Keratinocyte (primary cell): ENCODE results near the gene JAM3. TPM values are rescaled to one million over a fixed set of nuclear protein-coding genes. Genes with fewer than 3 reads are reported as not detected.
A peak's percentile ranks its signal among the peaks of the same experiment; 100 is the strongest.
"Not testable (repeated sequence)": the region's sequence is repeated elsewhere in the genome, so short reads cannot be mapped to it uniquely, and the experiment has no call there.

Experiments
- DNase-seq: peaks from one replicate; pipeline ENCODE4 v3.0.0-alpha.2; 2011; ENCODE audit warnings: low read depth, missing footprints, low spot score
- FAIRE-seq: peaks from 2 replicates; lab custom pipeline; 2011; peaks lifted over from hg19 to GRCh38; lab: Jason Lieb, UNC
- H2AFZ ChIP-seq: 2 replicates; pipeline ENCODE4 v1.6.0; 2012; ENCODE audit warnings: low read length, control low read depth, inconsistent platforms; ENCODE audit not compliant: control insufficient read depth
- H3K27ac ChIP-seq: 2 replicates; pipeline ENCODE4 v1.5.1; 2011; ENCODE audit warnings: low read length; ENCODE audit not compliant: control insufficient read depth, insufficient read depth
- H3K27me3 ChIP-seq: 3 replicates; pipeline ENCODE4 v1.6.0; 2011; ENCODE audit warnings: low read length; ENCODE audit not compliant: control insufficient read depth, insufficient read depth; ENCODE audit errors: extremely low read depth
- H3K36me3 ChIP-seq, 2 experiments: 2 replicates in 1 of 2; 3 replicates in 1 of 2; pipeline ENCODE4 v1.5.1; 2011; ENCODE audit warnings: low read length in 2 of 2, mild to moderate bottlenecking in 1 of 2; ENCODE audit not compliant: control insufficient read depth in 2 of 2, insufficient read depth in 2 of 2; ENCODE audit errors: extremely low read depth in 1 of 2
- H3K4me1 ChIP-seq: 3 replicates; pipeline ENCODE4 v1.5.1; 2011; ENCODE audit warnings: low read length; ENCODE audit not compliant: control insufficient read depth, insufficient read depth; ENCODE audit errors: extremely low read depth
- H3K4me2 ChIP-seq: 3 replicates; pipeline ENCODE4 v1.6.0; 2011; ENCODE audit warnings: low read depth, low read length; ENCODE audit not compliant: control insufficient read depth, insufficient read depth; ENCODE audit errors: extremely low read depth
- H3K4me3 ChIP-seq, 3 experiments: fragments of 200-600 bp in 1 of 3; sonication (generic) in 1 of 3; 2 replicates in 2 of 3; 3 replicates in 1 of 3; pipeline ENCODE4 v1.5.1; 2011 to 2016; ENCODE audit warnings: low read length in 3 of 3, mild to moderate bottlenecking in 3 of 3, control low read depth in 2 of 3, inconsistent platforms in 1 of 3, low read depth in 1 of 3, mixed read lengths in 1 of 3, mixed run types in 1 of 3, moderate library complexity in 1 of 3; ENCODE audit not compliant: control insufficient read depth in 2 of 3, insufficient read depth in 2 of 3; ENCODE audit errors: extremely low read depth in 1 of 3
- H3K79me2 ChIP-seq: 2 replicates; pipeline ENCODE4 v1.6.0; 2012; ENCODE audit warnings: low read length; ENCODE audit not compliant: control insufficient read depth, insufficient read depth
- H3K9ac ChIP-seq: 3 replicates; pipeline ENCODE4 v1.6.0; 2011; ENCODE audit warnings: low read length; ENCODE audit not compliant: control insufficient read depth, insufficient read depth; ENCODE audit errors: extremely low read depth
- H3K9me1 ChIP-seq: 3 replicates; pipeline ENCODE4 v1.6.0; 2011; ENCODE audit warnings: low read length; ENCODE audit not compliant: control insufficient read depth, insufficient read depth; ENCODE audit errors: extremely low read depth
- H3K9me3 ChIP-seq: 2 replicates; pipeline ENCODE4 v1.5.1; 2012; ENCODE audit warnings: low read depth, low read length; ENCODE audit not compliant: control insufficient read depth
- H4K20me1 ChIP-seq: 3 replicates; pipeline ENCODE4 v1.6.0; 2011; ENCODE audit warnings: low read length; ENCODE audit not compliant: control insufficient read depth, insufficient read depth; ENCODE audit errors: extremely low read depth
- CTCF ChIP-seq, 3 experiments: IDR thresholded peaks in 1 of 3; conservative IDR thresholded peaks in 1 of 3; optimal IDR thresholded peaks in 1 of 3; 2 replicates in 2 of 3; 3 replicates in 1 of 3; pipeline versions ENCODE3 to v1.5.1; 2011; ENCODE audit warnings: low read length in 3 of 3, mild to moderate bottlenecking in 3 of 3, moderate library complexity in 2 of 3, control low read depth in 1 of 3, inconsistent platforms in 1 of 3; ENCODE audit not compliant: insufficient read depth in 2 of 3; ENCODE audit errors: extremely low read depth in 1 of 3
- EZH2 ChIP-seq: IDR thresholded peaks from one replicate; pipeline ENCODE4 v1.6.1; 2012; ENCODE audit warnings: inconsistent platforms, mild to moderate bottlenecking, low read length, moderate library complexity
- dilution Hi-C: fragments of 300-500 bp; cut with MboI; formaldehyde crosslinking; loops from one replicate; pipeline ENCODE4 v1.7.0; 2020; ENCODE audit warnings: low sequenced_read_pairs; ENCODE audit not compliant: extremely low pct_ligation_motif_present
- polyA plus RNA-seq, 5 experiments: library from polyadenylated mRNA; depleted of rRNA in 3 of 5; stranded (reverse) in 3 of 5; stranded (forward) in 1 of 5; unstranded in 1 of 5; fragments of >200 nt; gene quantifications; 1 replicate in 1 of 5; 2 replicates in 3 of 5; 3 replicates in 1 of 5; pipeline versions ENCODE4 v1.2.1 to v1.2.3, GENCODE V29; 2011 to 2012; ENCODE audit warnings: missing spikeins in 2 of 5, low read depth in 1 of 5, low replicate concordance in 1 of 5

The JAM3 gene
- polyA plus RNA-seq, 1 donor (not counting 4 experiments of a cell fraction or from before 2014, with no cell fraction given) = 11.4 TPM

- no peaks in the 10 kb centered on the region for H4K20me1 ChIP-seq
- H3K79me2 ChIP-seq = no peaks in the 10 kb centered on the region
- H3K4me1 ChIP-seq = no peaks in the 10 kb centered on the region
- no peaks in the 10 kb centered on the region for H3K9me1 ChIP-seq
- no peak overlapping the region for H3K4me3 ChIP-seq
- no peak overlapping the region for H2AFZ ChIP-seq
- no peaks in the 10 kb centered on the region for H3K27me3 ChIP-seq
- H3K36me3 ChIP-seq = no peaks in the 10 kb centered on the region
- H3K9ac ChIP-seq = no peak overlapping the region
- DNase-seq (no peak), FAIRE-seq (no peak)
- H3K27ac ChIP-seq = no peak overlapping the region
- H3K4me2 ChIP-seq = no peak overlapping the region
- peaks cover 2% of the 10 kb centered on the region for H3K9me3 ChIP-seq
- no peak for TF ChIP-seq CTCF (optimal IDR thresholded peaks at IDR 0.05 in 1 of 3, IDR thresholded peaks at IDR 0.05 in 1 of 3, conservative IDR thresholded peaks at IDR 0.05 in 1 of 3; ENCODE audit: extremely low read depth in 1 of 3, insufficient read depth in 2 of 3, low read length in 3 of 3)
- no peak for TF ChIP-seq EZH2
- dilution Hi-C loops = no loop called here
Measured at GRCh38 chr11:134082990-134083389, 14.1 kb downstream of the JAM3 start.

GRCh38 chr11:134086376-134086775, 17.5 kb downstream of the JAM3 start:
- no peak overlapping the region for H3K9ac ChIP-seq
- no peak overlapping the region for H3K4me2 ChIP-seq
- no peaks in the 10 kb centered on the region for H3K9me3 ChIP-seq
- H3K79me2 ChIP-seq = no peaks in the 10 kb centered on the region
- no peak overlapping the region for H3K4me3 ChIP-seq
- H4K20me1 ChIP-seq = no peaks in the 10 kb centered on the region
- H3K4me1 ChIP-seq = no peaks in the 10 kb centered on the region
- H3K36me3 ChIP-seq = no peaks in the 10 kb centered on the region
- no peaks in the 10 kb centered on the region for H3K27me3 ChIP-seq
- no peaks in the 10 kb centered on the region for H3K9me1 ChIP-seq
- no peak overlapping the region for H3K27ac ChIP-seq
- no peak overlapping the region for H2AFZ ChIP-seq
- dilution Hi-C loops = no loop called here
- no peak for DNase-seq
- TF ChIP-seq CTCF (optimal IDR thresholded peaks at IDR 0.05 in 1 of 3, IDR thresholded peaks at IDR 0.05 in 1 of 3, conservative IDR thresholded peaks at IDR 0.05 in 1 of 3; ENCODE audit: extremely low read depth in 1 of 3, insufficient read depth in 2 of 3, low read length in 3 of 3) (no peak), EZH2 (no peak)
- no peak for FAIRE-seq

- H3K9me1 ChIP-seq, FAIRE-seq, DNase-seq, H3K36me3 ChIP-seq, H3K4me1 ChIP-seq, H4K20me1 ChIP-seq, H3K4me3 ChIP-seq, H3K9me3 ChIP-seq, H3K27me3 ChIP-seq, H3K27ac ChIP-seq, H3K79me2 ChIP-seq, dilution Hi-C loops, H3K9ac ChIP-seq: not testable (repeated sequence)
- H3K4me2 ChIP-seq = peak overlapping the region; percentile 29
- peak overlapping the region; percentile 0 for H2AFZ ChIP-seq
Measured at GRCh38 chr11:134092006-134092405, 23.1 kb downstream of the JAM3 start.
